ENCODE data around the gene DOCK8.

The DOCK8 gene

GRCh38 chr9:316382-316965 lies 101.8 kb downstream of the DOCK8 start:
- no peak overlapping the region for H3K4me3 ChIP-seq (ENCODE audit: low read length)
- no peaks in the 10 kb centered on the region for H3K9me3 ChIP-seq (ENCODE audit: low read length)
- H3K36me3 ChIP-seq (ENCODE audit: insufficient read depth, low read length), result no peaks in the 10 kb centered on the region
- H3K27me3 ChIP-seq (ENCODE audit: insufficient read depth, low read length), result peaks cover 7% of the 10 kb centered on the region
- peaks cover 3% of the 10 kb centered on the region for H3K4me1 ChIP-seq (ENCODE audit: insufficient read depth, low read length)
- H2AFZ ChIP-seq (ENCODE audit: low read depth, low read length), result no peak overlapping the region

GRCh38 chr9:318646-319045 lies 104.0 kb downstream of the DOCK8 start:
- H2AFZ ChIP-seq (ENCODE audit: low read depth, low read length), result no peak overlapping the region
- no peaks in the 10 kb centered on the region for H3K9me3 ChIP-seq (ENCODE audit: low read length)
- peaks cover 7% of the 10 kb centered on the region for H3K27me3 ChIP-seq (ENCODE audit: insufficient read depth, low read length)
- no peaks in the 10 kb centered on the region for H3K4me1 ChIP-seq (ENCODE audit: insufficient read depth, low read length)
- H3K36me3 ChIP-seq (ENCODE audit: insufficient read depth, low read length), result no peaks in the 10 kb centered on the region
- no peak overlapping the region for H3K4me3 ChIP-seq (ENCODE audit: low read length)

GRCh38 chr9:324971-325370 lies 110.3 kb downstream of the DOCK8 start:
- no peak overlapping the region for H3K4me3 ChIP-seq (ENCODE audit: low read length)
- no peaks in the 10 kb centered on the region for H3K36me3 ChIP-seq (ENCODE audit: insufficient read depth, low read length)
- no peaks in the 10 kb centered on the region for H3K4me1 ChIP-seq (ENCODE audit: insufficient read depth, low read length)
- no peak overlapping the region for H2AFZ ChIP-seq (ENCODE audit: low read depth, low read length)
- no peaks in the 10 kb centered on the region for H3K27me3 ChIP-seq (ENCODE audit: insufficient read depth, low read length)
- H3K9me3 ChIP-seq (ENCODE audit: low read length), result no peaks in the 10 kb centered on the region

GRCh38 chr9:326667-327066 lies 112.0 kb downstream of the DOCK8 start:
- H3K4me1 ChIP-seq (ENCODE audit: insufficient read depth, low read length), result no peaks in the 10 kb centered on the region
- no peaks in the 10 kb centered on the region for H3K9me3 ChIP-seq (ENCODE audit: low read length)
- no peak overlapping the region for H3K4me3 ChIP-seq (ENCODE audit: low read length)
- H3K36me3 ChIP-seq (ENCODE audit: insufficient read depth, low read length), result no peaks in the 10 kb centered on the region
- no peak overlapping the region for H2AFZ ChIP-seq (ENCODE audit: low read depth, low read length)
- H3K27me3 ChIP-seq (ENCODE audit: insufficient read depth, low read length), result no peaks in the 10 kb centered on the region

GRCh38 chr9:328453-328852 lies 113.8 kb downstream of the DOCK8 start:
- H3K27me3 ChIP-seq (ENCODE audit: insufficient read depth, low read length), result no peaks in the 10 kb centered on the region

GRCh38 chr9:331197-331596 lies 116.5 kb downstream of the DOCK8 start:
- Histone ChIP-seq H3K4me1 (ENCODE audit: insufficient read depth, low read length) (no peaks in the 10 kb centered on the region), H3K27me3 (ENCODE audit: insufficient read depth, low read length) (no peaks in the 10 kb centered on the region), H3K36me3 (ENCODE audit: insufficient read depth, low read length) (no peaks in the 10 kb centered on the region), H3K4me3 (ENCODE audit: low read length) (no peak overlapping the region), H2AFZ (ENCODE audit: low read depth, low read length) (no peak overlapping the region), H3K9me3 (ENCODE audit: low read length) (no peaks in the 10 kb centered on the region)

More at GRCh38 chr9:328453-328852, 113.8 kb downstream of the DOCK8 start:
- Histone ChIP-seq H3K4me1 (ENCODE audit: insufficient read depth, low read length) (no peaks in the 10 kb centered on the region), H3K4me3 (ENCODE audit: low read length) (no peak overlapping the region), H3K36me3 (ENCODE audit: insufficient read depth, low read length) (no peaks in the 10 kb centered on the region), H3K9me3 (ENCODE audit: low read length) (no peaks in the 10 kb centered on the region), H2AFZ (ENCODE audit: low read depth, low read length) (no peak overlapping the region)

GRCh38 chr9:335373-335772 lies 120.7 kb downstream of the DOCK8 start:
- Histone ChIP-seq H3K9me3 (ENCODE audit: low read length) (no peaks in the 10 kb centered on the region), H3K4me1 (ENCODE audit: insufficient read depth, low read length) (no peaks in the 10 kb centered on the region), H2AFZ (ENCODE audit: low read depth, low read length) (no peak overlapping the region), H3K4me3 (ENCODE audit: low read length) (no peak overlapping the region), H3K36me3 (ENCODE audit: insufficient read depth, low read length) (no peaks in the 10 kb centered on the region), H3K27me3 (ENCODE audit: insufficient read depth, low read length) (peaks cover 4% of the 10 kb centered on the region)

GRCh38 chr9:336039-336438 lies 121.4 kb downstream of the DOCK8 start:
- H3K9me3 ChIP-seq (ENCODE audit: low read length), result no peaks in the 10 kb centered on the region
- no peak overlapping the region for H3K4me3 ChIP-seq (ENCODE audit: low read length)
- H3K27me3 ChIP-seq (ENCODE audit: insufficient read depth, low read length), result peaks cover 4% of the 10 kb centered on the region
- no peak overlapping the region for H2AFZ ChIP-seq (ENCODE audit: low read depth, low read length)
- no peaks in the 10 kb centered on the region for H3K4me1 ChIP-seq (ENCODE audit: insufficient read depth, low read length)
- H3K36me3 ChIP-seq (ENCODE audit: insufficient read depth, low read length), result no peaks in the 10 kb centered on the region

GRCh38 chr9:338602-339001 lies 123.9 kb downstream of the DOCK8 start:
- Histone ChIP-seq H3K4me3 (ENCODE audit: low read length) (no peak overlapping the region), H3K4me1 (ENCODE audit: insufficient read depth, low read length) (no peaks in the 10 kb centered on the region), H2AFZ (ENCODE audit: low read depth, low read length) (no peak overlapping the region), H3K9me3 (ENCODE audit: low read length) (no peaks in the 10 kb centered on the region), H3K27me3 (ENCODE audit: insufficient read depth, low read length) (peaks cover 4% of the 10 kb centered on the region), H3K36me3 (ENCODE audit: insufficient read depth, low read length) (no peaks in the 10 kb centered on the region)

- Histone ChIP-seq H2AFZ (ENCODE audit: low read depth, low read length) (no peak overlapping the region), H3K9me3 (ENCODE audit: low read length) (no peaks in the 10 kb centered on the region), H3K36me3 (ENCODE audit: insufficient read depth, low read length) (no peaks in the 10 kb centered on the region)
Measured at GRCh38 chr9:341634-342421, 127.2 kb downstream of the DOCK8 start.

GRCh38 chr9:343773-344172 lies 129.1 kb downstream of the DOCK8 start:
- H2AFZ ChIP-seq (ENCODE audit: low read depth, low read length), result no peak overlapping the region
- H3K9me3 ChIP-seq (ENCODE audit: low read length), result no peaks in the 10 kb centered on the region
- H3K36me3 ChIP-seq (ENCODE audit: insufficient read depth, low read length), result no peaks in the 10 kb centered on the region
- no peak overlapping the region for H3K4me3 ChIP-seq (ENCODE audit: low read length)
- H3K27me3 ChIP-seq (ENCODE audit: insufficient read depth, low read length), result peaks cover 6% of the 10 kb centered on the region
- no peaks in the 10 kb centered on the region for H3K4me1 ChIP-seq (ENCODE audit: insufficient read depth, low read length)

More at GRCh38 chr9:341634-342421, 127.2 kb downstream of the DOCK8 start:
- H3K4me3 ChIP-seq (ENCODE audit: low read length), result no peak overlapping the region
- peaks cover 8% of the 10 kb centered on the region for H3K27me3 ChIP-seq (ENCODE audit: insufficient read depth, low read length)
- H3K4me1 ChIP-seq (ENCODE audit: insufficient read depth, low read length), result no peaks in the 10 kb centered on the region

- H3K9me3 ChIP-seq (ENCODE audit: low read length), result no peaks in the 10 kb centered on the region
- H3K36me3 ChIP-seq (ENCODE audit: insufficient read depth, low read length), result no peaks in the 10 kb centered on the region
- H3K27me3 ChIP-seq (ENCODE audit: insufficient read depth, low read length), result peaks cover 16% of the 10 kb centered on the region
- no peak overlapping the region for H3K4me3 ChIP-seq (ENCODE audit: low read length)
- H3K4me1 ChIP-seq (ENCODE audit: insufficient read depth, low read length), result no peaks in the 10 kb centered on the region
- H2AFZ ChIP-seq (ENCODE audit: low read depth, low read length), result no peak overlapping the region
Measured at GRCh38 chr9:346111-346571, 131.5 kb downstream of the DOCK8 start.

GRCh38 chr9:347667-348292 lies 133.1 kb downstream of the DOCK8 start:
- Histone ChIP-seq H3K36me3 (ENCODE audit: insufficient read depth, low read length) (no peaks in the 10 kb centered on the region), H3K27me3 (ENCODE audit: insufficient read depth, low read length) (peaks cover 23% of the 10 kb centered on the region), H3K4me3 (ENCODE audit: low read length) (no peak overlapping the region), H3K9me3 (ENCODE audit: low read length) (no peaks in the 10 kb centered on the region), H2AFZ (ENCODE audit: low read depth, low read length) (no peak overlapping the region), H3K4me1 (ENCODE audit: insufficient read depth, low read length) (no peaks in the 10 kb centered on the region)

Data from neuron (in vitro differentiated cells).